Kidney (tissue), 14 donors: ENCODE results near the gene CDH7. TPM values are rescaled to one million over a fixed set of nuclear protein-coding genes. Genes with fewer than 3 reads are reported as not detected.

Experiments
- DNase-seq, 5 donors: peaks; one replicate each; pipeline ENCODE4 v3.0.0-alpha.2; 2013 to 2020
- FAIRE-seq: peaks from 2 replicates; lab custom pipeline; 2012; peaks lifted over from hg19 to GRCh38; lab: Jason Lieb, UNC
- H3K27ac ChIP-seq, 2 donors: one replicate each; pipeline ENCODE4 v1.7.0; 2013; ENCODE audit warnings: low read depth in 2 of 2, low read length in 2 of 2, inconsistent platforms in 1 of 2
- H3K27me3 ChIP-seq: one replicate; pipeline ENCODE4 v1.7.1; 2013; ENCODE audit warnings: low read length, inconsistent platforms; ENCODE audit not compliant: control insufficient read depth, insufficient read depth
- H3K36me3 ChIP-seq, 3 donors: one replicate each; pipeline versions ENCODE4 v1.7.0 to v1.7.1; 2013; ENCODE audit warnings: low read length in 3 of 3, control low read depth in 1 of 3, inconsistent platforms in 1 of 3; ENCODE audit not compliant: insufficient read depth in 3 of 3, control insufficient read depth in 2 of 3
- H3K4me1 ChIP-seq, 3 donors: one replicate each; pipeline versions ENCODE4 v1.7.0 to v1.7.1; 2013; ENCODE audit warnings: low read length in 3 of 3, inconsistent platforms in 1 of 3, low read depth in 1 of 3; ENCODE audit not compliant: control insufficient read depth in 2 of 3, insufficient read depth in 2 of 3
- H3K4me3 ChIP-seq, 3 donors: one replicate each; pipeline versions ENCODE4 v1.7.0 to v1.8.1; 2013; ENCODE audit warnings: low read length in 3 of 3, control low read depth in 1 of 3, inconsistent platforms in 1 of 3
- H3K9ac ChIP-seq, 3 donors: one replicate each; pipeline versions ENCODE4 v1.7.0 to v1.7.1; 2013; ENCODE audit warnings: low read length in 3 of 3, control low read depth in 1 of 3, inconsistent platforms in 1 of 3
- H3K9me3 ChIP-seq, 3 donors: one replicate each; pipeline versions ENCODE4 v1.7.0 to v1.7.1; 2013; ENCODE audit warnings: low read length in 3 of 3, control low read depth in 1 of 3, inconsistent platforms in 1 of 3; ENCODE audit not compliant: control insufficient read depth in 2 of 3, insufficient read depth in 1 of 3
- CTCF ChIP-seq: IDR thresholded peaks from 3 replicates; pipeline ENCODE4 v1.5.1; 2012; ENCODE audit warnings: mild to moderate bottlenecking, moderate library complexity, borderline replicate concordance; ENCODE audit not compliant: insufficient read depth; ENCODE audit errors: extremely low read depth
- intact Hi-C: fragments of 100-400 bp; cut with DNase I; formaldehyde crosslinking; loops from one replicate; pipeline ENCODE4 v1.11.1; 2022
- polyA plus RNA-seq: library from polyadenylated mRNA; stranded (reverse); fragments of 350-450 nt; fragmentation: Illumina TruSeq; extraction: RNeasy Lipid Tissue Mini Kit (QIAGEN cat#74804); gene quantifications from one replicate; pipeline ENCODE4 v1.2.3, GENCODE V29; 2014; ENCODE audit warnings: low read depth, low replicate concordance; ENCODE audit not compliant: insufficient read depth
- total RNA-seq: library from RNA; stranded (reverse); fragmentation: NEBNext Ultra II Directional; extraction: Animal tissue kit (Norgen Biotek cat#: 25700); gene quantifications from one replicate; pipeline ENCODE4 v1.2.1, GENCODE V29; 2021
- donor health status: control.
- donor health status: control.
- donor health status: control.
- donor health status: control.
- donor health status: control.
- donor health status: DM: yes; HTN: yes; CAD: no.
- donor health status: Normal renal cell carcinoma (clear cell type).

Gene CDH7
- total and polyA plus RNA-seq, 2 donors from 2014 or later, result not detected

GRCh38 chr18:65869527-65869926, 118.7 kb downstream of the CDH7 start:
- Histone ChIP-seq H3K4me1 (no peaks in the 10 kb centered on the region), H3K36me3 (no peaks in the 10 kb centered on the region), H3K27ac (no peak overlapping the region), H3K4me3 (no peak overlapping the region), H3K27me3 (no peaks in the 10 kb centered on the region), H3K9me3 (no peaks in the 10 kb centered on the region), H3K9ac (no peak overlapping the region)
- no peak for TF ChIP-seq CTCF
- DNase-seq (no peak), FAIRE-seq (no peak)
- intact Hi-C loops, result no loop called here

GRCh38 chr18:65876310-65876709, 125.5 kb downstream of the CDH7 start:
- Histone ChIP-seq H3K27me3 (no peaks in the 10 kb centered on the region), H3K27ac (no peak overlapping the region), H3K9me3 (no peaks in the 10 kb centered on the region), H3K9ac (no peak overlapping the region), H3K4me3 (no peak overlapping the region), H3K4me1 (no peaks in the 10 kb centered on the region), H3K36me3 (no peaks in the 10 kb centered on the region)
- DNase-seq (no peak), FAIRE-seq (no peak)
- intact Hi-C loops, result no loop called here
- no peak for TF ChIP-seq CTCF

DNA sequence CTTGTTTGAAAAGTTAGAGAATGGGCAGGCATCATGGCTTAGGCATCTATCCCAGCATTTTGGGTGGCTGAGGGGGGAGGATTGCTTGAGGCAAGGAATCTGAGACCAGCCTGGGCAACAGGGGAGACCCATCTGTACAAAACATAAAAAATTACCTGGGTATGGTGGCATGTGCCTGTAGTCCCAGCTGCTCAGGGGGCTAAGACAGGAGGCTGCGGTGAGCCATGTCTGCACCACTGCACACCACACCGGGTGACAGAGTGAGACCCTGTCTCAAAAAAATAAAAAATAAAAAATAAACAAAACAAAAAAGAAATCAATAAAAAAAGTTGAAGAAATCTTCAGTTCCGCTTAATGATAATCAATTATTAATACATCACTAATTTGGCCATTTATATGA, 146.5 kb downstream of the CDH7 start:
- Histone ChIP-seq H3K36me3 (no peaks in the 10 kb centered on the region), H3K27ac (no peak overlapping the region), H3K4me3 (no peak overlapping the region), H3K9me3 (no peaks in the 10 kb centered on the region), H3K27me3 (no peaks in the 10 kb centered on the region), H3K4me1 (no peaks in the 10 kb centered on the region), H3K9ac (no peak overlapping the region)
- intact Hi-C loops, result no loop called here
- no peak for TF ChIP-seq CTCF
- no peak for DNase-seq
- FAIRE-seq, result no peak

DNA sequence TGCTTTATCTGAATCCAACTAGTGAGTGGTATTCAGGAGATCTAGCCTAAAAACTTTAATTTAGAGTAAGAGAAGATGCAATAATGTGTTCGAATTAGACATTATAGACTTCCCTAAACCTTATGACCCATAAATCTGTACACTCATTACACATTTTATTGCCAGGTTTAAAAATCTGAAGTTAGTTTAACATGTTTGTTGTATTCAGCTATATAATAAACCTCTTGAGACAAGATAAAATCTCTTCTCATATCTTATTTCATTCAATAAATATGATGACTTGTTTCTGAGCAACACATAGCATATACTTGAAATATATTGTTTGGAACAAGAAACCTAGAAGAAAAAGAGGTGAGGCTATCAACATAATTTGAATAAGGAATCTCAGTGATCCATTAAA, 150.7 kb downstream of the CDH7 start:
- Histone ChIP-seq H3K36me3 (no peaks in the 10 kb centered on the region), H3K27me3 (no peaks in the 10 kb centered on the region), H3K4me1 (no peaks in the 10 kb centered on the region), H3K9ac (no peak overlapping the region), H3K27ac (no peak overlapping the region), H3K4me3 (no peak overlapping the region), H3K9me3 (no peaks in the 10 kb centered on the region)
- no peak for TF ChIP-seq CTCF
- no peak for DNase-seq
- no peak for FAIRE-seq
- intact Hi-C loops, result no loop called here
